CD4-positive, alpha-beta T cell (primary cell): ENCODE results near the gene PTCD2. TPM values are rescaled to one million over a fixed set of nuclear protein-coding genes. Genes with fewer than 3 reads are reported as not detected.

Source experiments
- ATAC-seq: fragments of 200-7000 bp; cut with Tn5 transposase; one replicate; pipeline ENCODE4 v1.10.0; 2022; ENCODE audit warnings: mild to moderate bottlenecking; ENCODE audit not compliant: poor library complexity
- CTCF ChIA-PET: fragments of 350-600 bp; sonication (Branson Sonifier 250); formaldehyde crosslinking; loops from one replicate; lab custom pipeline; 2021; ENCODE audit warnings: antibody characterized with exemption, inconsistent platforms; lab: Charles Lee
- POLR2A ChIA-PET: fragments of 350-600 bp; sonication (Branson Sonifier 250); formaldehyde crosslinking; loops from one replicate; lab custom pipeline; 2021; ENCODE audit warnings: antibody characterized with exemption, inconsistent platforms; lab: Charles Lee
- DNase-seq, 14 experiments: peaks; one replicate each; pipeline ENCODE4 v3.0.0-alpha.2; 2013 to 2020; ENCODE audit warnings: mixed read lengths in 2 of 14
- H3K27ac ChIP-seq, 2 donors: one replicate each; pipeline versions ENCODE4 v1.5.1 to v1.7.0; 2013; ENCODE audit warnings: low read length in 2 of 2, low read depth in 1 of 2, mild to moderate bottlenecking in 1 of 2
- H3K27me3 ChIP-seq, 2 experiments: 1 replicate in 1 of 2; 2 replicates in 1 of 2; pipeline versions ENCODE4 v1.6.1 to v1.7.0; 2013; ENCODE audit warnings: low read length in 2 of 2, control low read depth in 1 of 2, mild to moderate bottlenecking in 1 of 2, moderate library complexity in 1 of 2; ENCODE audit not compliant: insufficient read depth in 2 of 2, control insufficient read depth in 1 of 2
- H3K36me3 ChIP-seq: one replicate; pipeline ENCODE4 v1.6.1; 2013; ENCODE audit warnings: low read length, control low read depth; ENCODE audit not compliant: insufficient read depth
- H3K4me1 ChIP-seq: one replicate; pipeline ENCODE4 v1.6.1; 2013; ENCODE audit warnings: low read length, control low read depth; ENCODE audit not compliant: insufficient read depth
- H3K4me3 ChIP-seq: one replicate; pipeline ENCODE4 v1.5.1; 2013; ENCODE audit warnings: mild to moderate bottlenecking, low read length, moderate library complexity
- H3K9me3 ChIP-seq, 2 experiments: 1 replicate in 1 of 2; 2 replicates in 1 of 2; pipeline versions ENCODE4 v1.6.1 to v1.7.0; 2013; ENCODE audit warnings: low read length in 2 of 2, mild to moderate bottlenecking in 2 of 2, control low read depth in 1 of 2, moderate library complexity in 1 of 2; ENCODE audit not compliant: control insufficient read depth in 1 of 2, insufficient read depth in 1 of 2
- H3K27ac Mint-ChIP-seq: one replicate; pipeline ENCODE4 v1.8.0; 2020; ENCODE audit warnings: mixed read lengths
- H3K27me3 Mint-ChIP-seq: one replicate; pipeline ENCODE4 v1.8.0; 2021; ENCODE audit warnings: mixed read lengths
- H3K36me3 Mint-ChIP-seq: one replicate; pipeline ENCODE4 v1.8.0; 2021; ENCODE audit warnings: low read depth, mixed read lengths
- H3K4me1 Mint-ChIP-seq: one replicate; pipeline ENCODE4 v1.8.0; 2021; ENCODE audit warnings: low read depth, mixed read lengths
- H3K4me3 Mint-ChIP-seq: one replicate; pipeline ENCODE4 v1.8.0; 2020; ENCODE audit warnings: mild to moderate bottlenecking, mixed read lengths
- H3K9me3 Mint-ChIP-seq: one replicate; pipeline ENCODE4 v1.8.0; 2020; ENCODE audit warnings: mixed read lengths
- intact Hi-C, 2 experiments: fragments of 100-400 bp; cut with DNase I in 1 of 2; cut with micrococcal nuclease in 1 of 2; formaldehyde crosslinking; loops; one replicate each; pipeline versions ENCODE4 v1.15.1 to v1.9.0; 2023 to 2025; cut with DNase I, micrococcal nuclease
- total RNA-seq, 174 experiments: library from RNA in 2 of 174; stranded (reverse) in 2 of 174; gene quantifications; one replicate each; pipeline ENCODE4 v1.2.3 and lab custom pipeline; 2021 to 2026
- TF ChIP-seq, protein P1 (sequence below): fragments of 200-600 bp; IDR thresholded peaks from one replicate; pipeline ENCODE4 v1.8.0; 2022; ENCODE audit warnings: antibody characterized with exemption, mild to moderate bottlenecking

The PTCD2 gene
- total RNA-seq, 2 experiments from 2014 or later, result 2.9 to 3.3 TPM

DNA sequence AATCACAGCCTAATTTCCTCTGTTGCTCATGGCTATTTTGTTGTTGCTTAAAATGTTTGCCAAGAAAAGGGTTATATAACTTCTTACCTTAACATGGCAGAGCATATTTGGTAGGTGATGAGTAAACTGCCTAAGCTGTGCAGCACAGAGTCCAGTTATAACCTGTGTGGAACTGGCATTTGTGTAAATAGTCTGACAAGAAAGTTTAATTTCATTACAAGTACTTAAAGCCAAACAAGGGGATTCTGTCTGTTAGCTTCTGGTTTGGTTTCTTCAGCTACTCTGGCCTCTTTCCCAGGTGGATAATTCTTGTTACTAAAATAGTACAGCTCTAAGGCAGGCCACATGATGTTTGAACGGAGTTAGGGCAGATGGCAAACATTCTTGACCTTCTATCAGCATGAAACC is 72.2 kb downstream of the PTCD2 start:
- ATAC-seq (no peak), DNase-seq (no peak)
- no peak overlapping the region for H3K27ac Mint-ChIP-seq
- no peaks in the 10 kb centered on the region for H3K9me3 ChIP-seq
- no peaks in the 10 kb centered on the region for H3K27me3 ChIP-seq
- H3K4me1 Mint-ChIP-seq, result no peaks in the 10 kb centered on the region
- H3K4me3 Mint-ChIP-seq, result no peak overlapping the region
- POLR2A ChIA-PET, result no interaction called here
- H3K4me3 ChIP-seq, result no peak overlapping the region
- H3K36me3 Mint-ChIP-seq, result no peaks in the 10 kb centered on the region
- H3K36me3 ChIP-seq, result no peaks in the 10 kb centered on the region
- no peaks in the 10 kb centered on the region for H3K4me1 ChIP-seq
- no peak overlapping the region for H3K27ac ChIP-seq
- TF ChIP-seq, protein P1, sequence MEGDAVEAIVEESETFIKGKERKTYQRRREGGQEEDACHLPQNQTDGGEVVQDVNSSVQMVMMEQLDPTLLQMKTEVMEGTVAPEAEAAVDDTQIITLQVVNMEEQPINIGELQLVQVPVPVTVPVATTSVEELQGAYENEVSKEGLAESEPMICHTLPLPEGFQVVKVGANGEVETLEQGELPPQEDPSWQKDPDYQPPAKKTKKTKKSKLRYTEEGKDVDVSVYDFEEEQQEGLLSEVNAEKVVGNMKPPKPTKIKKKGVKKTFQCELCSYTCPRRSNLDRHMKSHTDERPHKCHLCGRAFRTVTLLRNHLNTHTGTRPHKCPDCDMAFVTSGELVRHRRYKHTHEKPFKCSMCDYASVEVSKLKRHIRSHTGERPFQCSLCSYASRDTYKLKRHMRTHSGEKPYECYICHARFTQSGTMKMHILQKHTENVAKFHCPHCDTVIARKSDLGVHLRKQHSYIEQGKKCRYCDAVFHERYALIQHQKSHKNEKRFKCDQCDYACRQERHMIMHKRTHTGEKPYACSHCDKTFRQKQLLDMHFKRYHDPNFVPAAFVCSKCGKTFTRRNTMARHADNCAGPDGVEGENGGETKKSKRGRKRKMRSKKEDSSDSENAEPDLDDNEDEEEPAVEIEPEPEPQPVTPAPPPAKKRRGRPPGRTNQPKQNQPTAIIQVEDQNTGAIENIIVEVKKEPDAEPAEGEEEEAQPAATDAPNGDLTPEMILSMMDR, result no peak
- H3K9me3 Mint-ChIP-seq, result no peaks in the 10 kb centered on the region
- intact Hi-C loops, result no loop called here
- H3K27me3 Mint-ChIP-seq, result peaks cover 31% of the 10 kb centered on the region
- CTCF ChIA-PET, result no interaction called here

DNA sequence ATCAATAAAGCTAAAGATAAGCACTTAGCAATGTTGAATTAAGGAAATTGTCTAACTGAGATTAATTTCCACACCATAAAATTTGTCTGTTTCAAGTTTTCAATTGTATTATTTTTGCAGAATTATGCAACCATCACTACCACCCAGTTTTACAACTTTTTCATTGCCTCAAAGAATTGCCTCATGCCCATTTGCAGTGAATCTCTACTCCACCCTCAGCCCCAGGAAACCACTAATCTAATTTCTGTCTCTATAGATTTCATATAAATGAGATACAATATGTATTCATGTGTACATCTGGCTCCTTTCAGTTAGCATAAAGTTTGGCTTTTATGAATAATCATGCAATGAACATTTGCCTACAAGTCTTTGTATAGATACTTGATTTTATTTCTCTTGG is 72.9 kb downstream of the PTCD2 start:
- H3K27me3 Mint-ChIP-seq, result peaks cover 37% of the 10 kb centered on the region
- Histone ChIP-seq H3K27ac (no peak overlapping the region), H3K27me3 (no peaks in the 10 kb centered on the region), H3K4me3 (no peak overlapping the region), H3K4me1 (no peaks in the 10 kb centered on the region), H3K9me3 (no peaks in the 10 kb centered on the region), H3K36me3 (no peaks in the 10 kb centered on the region)
- no peaks in the 10 kb centered on the region for H3K9me3 Mint-ChIP-seq
- no peak for ATAC-seq
- H3K27ac Mint-ChIP-seq, result no peak overlapping the region
- H3K4me1 Mint-ChIP-seq, result no peaks in the 10 kb centered on the region
- ChIA-PET CTCF (no interaction called here), POLR2A (no interaction called here)
- intact Hi-C loops, result no loop called here
- no peak for DNase-seq
- no peak overlapping the region for H3K4me3 Mint-ChIP-seq
- TF ChIP-seq, protein P1, result no peak
- no peaks in the 10 kb centered on the region for H3K36me3 Mint-ChIP-seq

DNA sequence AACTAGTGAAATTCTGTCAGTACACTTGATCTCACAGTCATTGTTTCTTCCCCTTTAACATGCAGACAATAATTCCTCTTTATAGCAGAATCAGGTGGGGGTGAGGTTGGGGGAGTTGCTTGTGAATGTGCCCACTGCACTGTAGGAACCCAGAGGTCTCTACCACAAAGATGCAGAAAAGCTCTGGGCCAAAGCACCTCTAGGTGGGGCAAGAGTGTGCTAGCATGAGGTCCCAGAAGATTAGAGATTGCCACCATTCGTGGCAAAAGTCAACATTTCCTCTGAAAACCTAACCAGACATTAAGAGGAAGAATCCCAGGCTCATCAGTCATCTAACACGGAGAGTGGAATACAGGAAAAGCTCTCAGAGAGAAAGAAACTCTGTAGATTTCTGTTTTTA is 74.5 kb downstream of the PTCD2 start:
- peaks cover 0 to 5% of the 10 kb centered on the region in 2 experiments for H3K27me3 ChIP-seq
- ChIA-PET CTCF (no interaction called here), POLR2A (no interaction called here)
- Mint-ChIP-seq H3K4me3 (no peak overlapping the region), H3K36me3 (no peaks in the 10 kb centered on the region), H3K27me3 (peaks cover 42% of the 10 kb centered on the region), H3K27ac (no peak overlapping the region), H3K4me1 (no peaks in the 10 kb centered on the region), H3K9me3 (no peaks in the 10 kb centered on the region)
- no peak for ATAC-seq
- TF ChIP-seq, protein P1, result no peak
- no peaks in the 10 kb centered on the region for H3K9me3 ChIP-seq
- H3K4me3 ChIP-seq, result no peak overlapping the region
- H3K4me1 ChIP-seq, result no peaks in the 10 kb centered on the region
- no peak overlapping the region for H3K27ac ChIP-seq
- H3K36me3 ChIP-seq, result no peaks in the 10 kb centered on the region
- no peak for DNase-seq
- intact Hi-C loops, result no loop called here
